Activated T-cell treated with anti-CD3 and anti-CD28 coated beads, Interleukin-2, amount 50 U/mL, for 48 hours (primary cell): ENCODE measurements around the gene RFNG.

Experiments used
- DNase-seq, 2 experiments: peaks; one replicate each; pipeline ENCODE4 v3.0.0-alpha.2; 2020

RFNG gene

DNA sequence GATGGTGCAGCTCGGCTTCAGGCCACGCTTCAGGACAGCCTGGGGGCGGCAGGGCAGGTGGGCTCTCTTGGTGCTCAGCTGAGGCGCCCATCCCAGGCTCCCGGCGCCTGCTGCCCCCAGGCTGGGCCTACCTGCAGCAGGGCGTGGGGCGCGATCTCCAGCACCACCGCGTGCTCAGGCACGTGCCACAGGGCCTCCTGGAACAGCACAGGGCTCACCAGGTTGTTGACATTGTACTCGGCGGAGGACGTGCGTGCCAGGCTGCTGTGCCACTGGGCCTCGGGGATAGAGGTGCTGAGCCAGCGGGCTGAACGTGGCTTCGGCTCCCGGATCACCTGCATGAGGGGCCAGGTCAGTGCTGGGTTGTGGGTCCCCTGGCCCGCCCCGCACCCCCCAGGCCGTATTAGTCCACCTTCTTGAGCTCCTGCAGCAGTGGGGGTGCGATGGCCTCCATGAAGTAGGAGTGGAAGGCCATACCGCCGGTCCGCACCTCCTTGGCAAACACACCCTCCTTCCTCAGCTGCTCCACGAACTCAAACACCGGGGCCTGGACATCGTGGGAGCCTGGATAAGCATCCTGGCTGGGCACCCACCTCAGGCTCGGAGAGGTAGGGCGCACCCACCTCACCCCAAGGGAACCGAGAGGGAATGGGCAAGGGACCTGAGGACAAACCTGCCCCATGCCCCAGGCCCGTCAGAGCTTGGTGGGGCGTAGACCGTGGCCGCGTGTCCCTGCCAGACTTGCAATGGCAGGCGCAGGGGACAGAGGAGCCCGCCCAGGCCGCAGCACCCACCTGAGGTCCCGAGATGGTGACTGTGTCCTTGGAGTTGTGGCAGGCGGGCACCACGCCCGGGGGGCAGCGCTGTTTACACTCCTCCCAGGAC is 37.5 kb upstream of the RFNG start:
- no peak for DNase-seq

DNA sequence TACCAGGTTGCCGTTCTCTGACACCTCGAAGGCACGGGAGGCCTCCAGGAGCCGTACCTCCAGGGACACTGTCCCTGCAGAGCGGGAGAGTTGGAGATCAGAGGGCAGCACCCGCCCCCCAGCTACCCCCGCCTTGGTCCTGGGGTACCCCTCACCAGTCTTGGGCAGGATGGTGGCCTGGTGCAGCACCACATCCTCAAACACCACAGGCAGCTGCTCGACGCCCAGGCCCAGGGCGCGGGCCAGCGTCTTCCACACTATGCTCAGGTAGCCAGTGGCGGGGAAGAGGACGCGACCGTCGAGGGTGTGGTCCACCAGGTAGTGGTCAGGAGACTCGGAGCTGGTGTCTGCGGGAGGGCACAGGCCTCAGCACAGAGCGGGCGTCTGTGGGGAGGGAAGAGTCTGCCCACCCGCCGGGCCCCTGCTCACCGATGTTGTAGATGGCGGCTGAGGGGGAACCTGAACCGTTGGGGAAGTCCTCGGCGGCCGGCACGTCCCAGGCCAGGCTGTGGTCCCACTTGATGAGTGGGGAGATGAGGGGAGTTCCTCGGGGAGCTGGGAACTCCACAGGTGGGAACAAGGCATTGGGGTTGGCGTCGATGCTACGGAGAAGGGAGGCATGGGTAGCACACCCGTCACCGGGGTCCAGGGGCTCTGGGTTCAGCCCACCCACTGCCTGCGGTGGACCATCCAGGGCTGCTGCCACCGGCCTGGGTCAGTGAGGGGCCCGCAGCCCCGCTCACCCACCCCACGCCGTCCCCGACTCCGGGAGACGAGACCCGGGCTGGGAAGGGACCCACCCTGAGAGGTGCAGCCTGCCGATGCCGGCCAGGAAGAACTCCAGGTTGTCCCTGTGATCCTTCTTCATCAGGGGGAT is 36.6 kb upstream of the RFNG start:
- DNase-seq, result no peak

DNA sequence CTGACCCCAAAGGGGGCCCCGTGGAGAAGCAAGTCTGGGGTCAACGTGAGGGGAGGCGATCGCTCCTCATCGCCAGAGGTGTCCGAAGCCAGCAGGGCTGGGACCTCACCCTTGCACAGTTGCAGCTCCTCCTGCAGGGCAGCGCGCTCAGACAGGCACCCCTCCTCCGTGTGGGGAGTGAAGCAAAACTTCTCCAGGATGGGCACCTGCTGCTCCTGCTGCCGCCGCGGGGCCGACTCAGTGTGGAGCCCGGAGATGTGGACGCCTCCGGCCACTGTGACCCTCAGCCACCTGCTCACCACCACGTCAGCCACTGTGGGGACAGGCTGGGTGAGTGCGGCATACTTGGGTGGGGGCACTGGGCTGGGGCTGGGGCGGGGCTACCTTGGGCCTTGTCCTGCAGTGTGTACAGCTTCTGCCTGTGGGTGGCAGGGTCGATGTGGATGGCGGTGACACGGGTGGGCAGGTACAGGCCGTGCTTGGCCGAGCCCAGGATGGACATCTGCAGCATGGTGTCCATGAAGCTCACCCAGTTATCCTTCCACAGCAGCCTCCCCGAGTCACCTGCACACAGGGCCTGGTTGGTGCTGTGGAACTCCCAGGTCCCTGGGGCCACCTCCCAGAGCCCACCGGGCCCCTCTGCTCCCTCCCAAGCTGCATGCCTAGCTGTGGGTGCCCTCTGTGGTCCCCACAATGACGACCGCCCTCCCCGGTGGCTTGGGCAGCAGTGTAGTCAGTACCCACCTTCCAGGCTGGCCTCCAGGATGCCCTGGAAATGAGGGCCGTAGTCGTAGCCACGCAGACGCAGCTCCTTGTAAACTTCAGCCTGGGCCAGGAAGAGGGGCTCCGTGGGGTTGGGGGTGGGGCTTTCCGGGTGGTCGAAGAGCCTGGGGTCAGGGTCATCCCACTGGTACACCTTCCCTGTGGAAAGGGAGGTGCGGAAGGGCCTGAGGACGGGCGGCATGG is 35.6 kb upstream of the RFNG start:
- DNase-seq, result no peak

DNA sequence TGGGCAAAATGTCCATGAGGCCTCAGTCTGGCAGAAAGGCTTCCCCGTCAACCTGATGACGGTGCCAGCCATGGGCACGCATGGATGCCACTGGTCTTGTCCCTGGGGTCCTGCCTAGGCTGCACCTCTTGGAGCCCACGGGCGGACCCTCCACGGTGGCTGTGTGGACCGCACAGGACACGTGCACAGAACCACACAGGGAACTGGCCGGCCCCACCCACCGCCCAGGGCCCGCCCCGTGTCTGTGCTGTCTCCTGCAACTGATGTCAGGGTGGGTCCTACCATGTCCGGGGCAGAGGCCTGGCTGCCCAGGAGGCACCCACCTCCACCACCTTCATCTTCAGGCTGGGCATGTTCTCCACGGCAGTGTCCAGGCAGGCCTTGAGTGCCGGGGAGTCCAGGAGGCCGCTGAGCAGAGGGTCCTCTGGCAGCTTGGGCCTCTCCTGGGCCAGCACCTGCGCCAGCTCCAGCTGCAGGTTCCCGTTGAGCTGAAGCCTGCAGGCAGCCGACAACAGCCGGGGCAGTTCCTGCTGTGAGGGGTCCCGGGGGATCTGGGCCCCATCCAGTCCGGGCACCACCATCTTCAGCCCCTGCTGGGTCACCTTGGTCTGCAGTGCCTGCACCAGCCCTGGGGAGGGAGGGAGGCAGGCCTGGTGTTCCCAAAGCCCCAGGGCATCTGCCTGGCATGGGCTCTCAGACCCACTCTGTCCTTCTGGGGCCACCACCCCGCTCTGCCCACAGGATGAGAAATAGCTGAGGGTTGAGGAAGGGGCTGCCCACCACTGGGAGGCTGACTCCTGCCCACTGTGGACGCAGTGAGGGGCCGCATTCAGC is 34.5 kb upstream of the RFNG start:
- no peak for DNase-seq

DNA sequence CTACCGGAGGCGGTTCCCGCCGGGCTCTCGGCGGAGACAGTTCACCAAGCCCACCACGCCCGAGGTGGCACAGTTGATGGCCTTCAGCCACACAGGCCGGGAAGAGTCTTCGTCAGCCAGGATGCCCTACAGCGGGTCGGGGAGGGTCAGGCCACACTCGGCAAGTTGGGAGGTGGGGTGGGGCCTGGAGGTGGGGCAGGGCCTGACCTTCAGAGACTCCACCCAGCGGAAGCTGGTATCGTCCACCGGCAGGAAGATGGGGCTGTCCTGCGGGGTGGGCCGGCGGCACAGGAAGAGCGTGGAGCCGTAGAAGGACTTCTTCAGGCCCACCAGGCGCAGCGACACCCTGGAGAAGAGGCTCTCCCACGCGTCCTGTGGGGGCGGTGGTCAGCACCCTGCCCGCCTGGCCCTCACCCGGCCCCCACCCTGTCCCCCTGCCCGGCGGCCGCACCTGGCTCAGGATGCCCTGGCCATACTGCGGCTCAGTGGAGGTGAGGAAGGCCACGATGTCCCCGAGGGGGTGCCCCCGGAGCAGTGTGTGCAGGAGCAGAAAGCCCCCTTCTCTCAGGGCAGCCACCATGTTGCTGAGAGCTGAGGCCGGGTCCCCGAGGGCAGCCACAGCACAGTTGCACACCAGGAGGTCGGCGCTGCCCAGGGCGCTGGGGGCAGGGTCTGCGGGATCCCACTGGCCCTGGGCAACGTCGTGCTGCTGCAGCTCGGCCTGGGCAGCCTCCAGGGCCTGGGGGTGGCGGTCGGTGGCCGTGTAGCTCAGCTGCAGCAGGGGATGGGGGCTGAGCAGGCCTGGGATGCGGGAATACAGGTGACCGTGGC is 33.6 kb upstream of the RFNG start:
- DNase-seq, result no peak

DNA sequence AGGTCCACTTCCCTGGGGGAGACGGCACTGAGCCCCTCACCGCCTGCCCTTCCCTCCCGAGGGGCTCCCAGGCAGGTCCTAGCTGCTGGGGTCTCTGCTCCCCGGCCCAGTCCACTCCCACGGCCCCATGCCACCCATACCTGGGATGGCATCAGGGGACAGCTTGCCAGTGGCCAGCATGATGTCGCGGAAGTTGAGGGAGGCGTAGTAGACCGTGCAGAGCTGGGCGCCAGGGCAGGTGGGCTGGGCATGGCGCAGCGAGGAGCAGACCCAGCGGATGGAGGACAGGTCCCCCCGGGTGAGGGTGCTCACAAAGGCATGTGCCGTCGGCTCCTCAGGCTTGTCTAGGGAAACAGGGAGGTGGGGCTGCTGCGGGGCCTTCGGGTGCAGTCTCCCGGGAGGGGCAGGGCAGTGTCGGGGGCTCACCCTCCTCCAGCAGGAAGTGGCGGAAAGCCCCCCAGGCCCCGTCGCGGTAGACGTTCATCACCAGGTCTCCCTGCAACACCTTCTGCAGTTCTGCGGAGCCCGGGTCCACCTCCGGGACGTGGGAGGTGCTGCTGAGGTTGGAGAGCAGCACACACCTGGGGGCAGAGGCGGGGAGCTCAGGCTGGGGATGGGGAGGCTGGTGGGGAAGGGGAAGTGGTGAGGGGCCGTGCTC is 32.9 kb upstream of the RFNG start:
- DNase-seq, result no peak

DNA sequence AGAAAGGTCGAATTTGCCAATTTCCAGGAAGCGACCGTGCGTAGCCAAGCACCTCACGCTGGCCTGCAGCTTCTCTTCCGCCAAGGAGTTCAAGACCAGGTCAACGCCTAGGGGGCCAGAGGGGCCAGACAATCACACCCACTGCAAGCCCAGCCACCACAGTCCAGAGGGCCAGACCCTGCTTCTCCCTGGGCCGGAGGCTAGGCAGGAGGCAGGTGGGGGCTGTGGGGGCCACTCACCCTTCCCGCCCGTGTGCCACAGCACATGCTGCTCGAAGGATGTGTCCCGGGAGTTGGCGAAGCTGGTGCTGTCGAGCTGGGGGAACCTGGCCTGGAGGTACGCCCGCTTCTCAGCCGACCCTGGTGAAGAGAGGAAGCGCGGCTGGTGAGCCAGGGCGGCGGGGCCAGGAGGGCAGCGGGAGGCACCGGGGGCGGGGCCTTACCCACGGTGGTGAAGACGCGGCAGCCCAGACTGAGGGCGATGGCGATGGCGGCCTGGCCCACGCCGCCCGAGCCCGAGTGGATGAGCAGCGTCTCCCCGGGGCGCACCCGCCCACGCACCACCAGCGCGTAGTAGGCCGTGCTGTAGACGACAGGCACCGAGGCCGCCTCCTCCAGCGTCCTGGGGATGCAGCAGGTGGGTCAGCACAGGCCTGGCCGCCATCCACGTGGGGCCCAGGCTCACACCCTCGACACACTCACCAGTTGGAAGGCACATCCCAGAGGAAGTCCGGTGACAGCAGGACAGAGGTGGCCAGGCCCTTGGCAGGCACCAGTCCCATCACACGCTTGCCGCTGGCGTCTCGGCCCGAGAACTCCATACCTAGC is 32.1 kb upstream of the RFNG start:
- DNase-seq, result no peak

DNA sequence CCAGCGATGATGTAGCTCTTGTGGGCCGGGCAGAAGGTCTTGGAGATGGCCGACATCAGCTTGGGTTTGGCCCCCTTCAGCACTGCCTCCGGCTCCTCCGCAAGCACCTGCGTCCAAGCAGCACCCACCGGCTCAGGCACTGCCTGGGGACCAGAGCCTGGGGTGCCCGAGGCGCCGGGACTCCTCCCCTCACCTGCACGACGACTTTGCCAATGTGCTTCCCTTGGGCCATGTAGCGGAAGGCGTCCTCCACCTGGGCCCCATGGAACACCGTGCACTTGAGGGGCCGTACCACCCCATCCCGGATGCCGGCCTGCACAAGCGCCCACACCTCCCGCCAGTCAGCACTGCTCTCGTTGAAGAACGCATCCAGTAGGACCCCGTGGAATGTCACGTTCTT is 31.4 kb upstream of the RFNG start:
- no peak for DNase-seq

DNA sequence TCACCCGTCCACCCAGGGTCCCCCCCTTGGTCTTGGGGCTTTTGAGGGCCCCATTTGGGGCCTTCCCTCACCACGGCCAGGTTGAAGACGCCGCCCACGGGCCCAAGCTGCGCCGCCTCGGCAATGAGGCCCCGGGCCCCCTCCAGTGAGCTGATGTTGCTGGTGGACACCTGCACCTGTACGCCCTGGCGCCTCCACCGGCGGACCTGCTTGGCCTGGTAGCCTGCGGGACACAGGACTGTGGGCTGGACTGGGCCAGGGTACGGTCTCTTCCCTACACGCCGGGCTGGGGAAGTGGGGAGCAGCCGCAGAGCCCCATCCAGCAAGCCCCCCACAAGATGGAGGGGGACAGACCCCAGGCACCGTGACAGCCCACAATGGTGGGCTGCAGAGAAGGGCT is 30.8 kb upstream of the RFNG start:
- DNase-seq, result no peak

DNA sequence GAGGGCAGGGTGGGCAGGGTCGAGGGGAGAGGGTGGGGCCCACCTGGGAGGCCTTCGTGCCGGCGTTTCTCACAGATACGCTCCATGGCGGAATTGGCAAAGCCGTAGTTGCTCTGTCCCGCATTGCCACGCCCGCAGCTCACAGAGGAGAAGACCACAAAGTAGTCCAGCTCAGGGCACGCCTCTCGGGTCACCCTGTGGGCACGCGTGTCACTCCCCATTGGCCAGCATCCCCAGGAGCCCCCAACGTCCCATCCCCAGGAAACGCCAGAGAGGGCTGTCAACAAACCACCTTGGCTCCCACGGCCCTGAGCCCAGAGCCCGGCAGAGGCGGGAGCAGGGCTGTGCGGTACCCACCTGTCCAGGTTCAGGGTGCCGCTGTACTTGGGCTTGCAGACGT is 30.4 kb upstream of the RFNG start:
- DNase-seq, result no peak

DNA sequence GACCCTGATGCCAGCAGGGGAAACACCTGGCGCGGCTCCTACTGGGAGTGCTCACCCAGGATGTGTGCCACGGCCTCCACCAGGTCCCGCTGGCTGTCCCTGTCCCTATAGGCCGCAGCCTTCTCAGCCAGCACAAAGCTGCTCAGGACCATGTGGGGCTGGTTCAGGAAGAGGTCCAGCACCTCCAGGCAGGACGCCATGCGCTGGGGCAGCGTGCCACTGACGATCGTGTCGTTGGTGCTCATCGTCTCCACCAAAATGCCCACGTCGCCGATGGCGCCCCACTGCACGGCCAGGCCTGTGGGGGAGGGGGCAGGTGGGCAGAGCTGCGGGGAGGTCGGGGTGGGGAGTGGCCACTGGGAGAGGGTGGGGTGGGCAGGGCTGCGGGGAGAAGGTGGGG is 29.9 kb upstream of the RFNG start:
- no peak for DNase-seq

DNA sequence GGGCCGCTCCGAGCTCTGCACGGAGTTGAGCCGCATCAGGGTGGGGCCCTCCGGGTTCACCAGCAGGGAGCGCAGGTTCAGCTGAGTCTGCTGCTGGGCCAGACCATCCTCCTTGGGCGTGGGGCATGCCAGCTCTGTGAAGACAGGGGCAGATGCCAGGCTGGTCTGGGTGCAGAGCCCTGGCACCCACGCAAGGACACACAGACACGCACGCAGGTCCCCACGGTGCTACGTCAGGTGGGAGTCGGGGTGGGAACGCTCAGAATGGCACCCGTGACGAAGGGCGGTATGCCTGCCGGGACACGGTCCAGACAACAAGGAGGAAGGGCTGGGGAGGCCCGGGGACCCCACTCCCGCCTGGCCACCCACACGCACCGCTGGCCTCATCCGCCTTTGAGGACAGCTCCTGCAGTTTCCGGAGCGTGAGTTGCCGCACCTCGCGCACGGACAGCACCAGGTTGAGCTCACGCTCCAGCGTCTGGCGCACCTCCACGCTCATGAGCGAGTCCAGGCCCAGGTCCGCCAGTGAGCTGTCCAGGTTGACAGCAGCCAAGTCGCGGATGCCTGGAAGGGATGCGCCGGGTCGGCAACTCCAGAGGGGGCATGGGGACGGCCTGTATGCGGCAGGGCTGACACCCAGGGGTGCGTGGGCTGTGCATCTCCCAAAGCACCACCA is 29.3 kb upstream of the RFNG start:
- DNase-seq, result no peak

DNA sequence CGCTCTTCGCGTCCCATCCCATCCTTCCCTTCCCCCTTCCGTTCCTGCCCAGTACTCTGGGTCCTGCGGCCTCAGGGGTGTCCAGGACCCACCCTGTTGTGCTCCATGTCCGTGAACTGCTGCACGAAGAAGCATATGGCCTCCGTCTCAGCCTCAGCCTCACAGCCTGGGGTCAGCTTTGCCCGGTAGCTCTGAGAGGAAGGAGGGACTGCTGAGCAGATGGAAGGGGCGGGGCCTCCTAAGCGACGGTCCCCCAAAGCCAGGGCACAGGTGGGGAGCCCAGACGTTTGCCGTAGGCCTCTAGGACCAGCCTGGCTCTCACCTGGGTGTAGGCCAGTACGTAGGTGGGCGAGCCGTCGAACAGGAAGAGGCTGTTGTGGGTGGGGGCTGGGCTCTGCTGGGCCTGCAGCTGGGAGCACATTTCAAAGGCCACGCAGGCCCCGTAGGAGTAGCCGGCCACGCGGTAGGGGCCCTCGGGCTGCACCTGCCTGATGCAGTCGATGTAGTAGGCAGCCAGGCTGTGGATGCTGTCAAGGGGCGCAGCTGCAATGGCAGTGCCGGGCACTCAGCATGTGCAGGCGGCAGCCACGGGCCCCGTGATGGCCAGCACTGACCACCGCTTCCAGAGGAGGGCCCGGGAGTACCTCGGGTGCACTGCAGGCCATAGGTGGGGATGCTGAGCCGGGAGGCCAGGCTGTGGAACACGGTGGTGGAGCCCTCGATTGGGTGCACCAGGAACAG is 28.6 kb upstream of the RFNG start:
- DNase-seq, result no peak

DNA sequence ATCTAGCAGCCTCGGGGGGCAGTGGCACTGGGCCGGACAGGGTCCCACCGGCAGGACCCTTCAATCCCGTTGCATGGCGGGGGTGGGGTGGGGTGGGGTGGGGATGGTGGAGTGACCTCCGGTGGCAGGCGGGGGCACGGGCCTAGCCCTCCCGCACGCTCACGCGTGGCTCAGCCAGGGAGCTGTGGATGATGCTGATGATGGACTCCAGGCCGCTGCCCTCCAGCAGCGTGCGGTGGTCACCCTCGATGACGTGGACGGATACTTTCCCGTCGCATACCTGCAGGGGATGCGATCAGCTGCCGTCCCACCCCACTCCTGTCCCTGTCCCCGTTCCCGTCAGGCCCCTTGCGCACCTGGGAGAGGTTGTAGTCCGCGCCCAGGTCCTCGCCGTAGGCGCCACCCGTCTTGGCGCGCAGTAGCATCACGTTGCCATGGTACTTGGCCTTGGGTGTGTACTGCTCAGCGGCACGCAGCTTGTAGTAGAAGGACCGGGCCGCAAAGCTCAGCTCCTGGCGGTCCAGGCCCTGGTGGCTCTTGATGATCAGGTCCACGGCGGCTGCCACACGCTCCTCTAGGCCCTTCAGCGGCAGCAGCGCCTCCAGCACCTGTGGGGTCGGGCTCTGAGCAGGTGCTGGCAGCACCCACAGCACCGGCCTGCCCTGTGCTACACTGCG is 27.5 kb upstream of the RFNG start:
- DNase-seq, result no peak

DNA sequence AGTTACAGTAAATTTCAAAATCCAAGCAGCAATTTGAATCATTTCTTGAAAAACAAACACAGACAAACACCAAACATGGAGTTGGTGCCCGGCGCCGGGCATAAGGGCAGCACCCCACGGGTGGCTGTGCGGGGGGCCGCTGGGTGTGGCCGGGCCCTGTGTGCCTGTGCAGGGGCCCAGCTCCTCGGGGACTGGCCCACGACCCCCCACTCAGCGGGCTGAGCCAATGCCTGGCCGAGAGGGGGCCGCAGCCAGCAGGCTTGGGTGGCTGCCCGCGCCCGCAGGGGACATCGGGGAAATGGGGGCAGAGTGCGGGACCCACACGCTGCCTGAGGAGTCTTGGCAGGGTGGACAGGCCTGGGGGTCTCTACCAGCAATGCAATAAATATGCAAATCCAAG is 26.8 kb upstream of the RFNG start:
- no peak for DNase-seq

DNA sequence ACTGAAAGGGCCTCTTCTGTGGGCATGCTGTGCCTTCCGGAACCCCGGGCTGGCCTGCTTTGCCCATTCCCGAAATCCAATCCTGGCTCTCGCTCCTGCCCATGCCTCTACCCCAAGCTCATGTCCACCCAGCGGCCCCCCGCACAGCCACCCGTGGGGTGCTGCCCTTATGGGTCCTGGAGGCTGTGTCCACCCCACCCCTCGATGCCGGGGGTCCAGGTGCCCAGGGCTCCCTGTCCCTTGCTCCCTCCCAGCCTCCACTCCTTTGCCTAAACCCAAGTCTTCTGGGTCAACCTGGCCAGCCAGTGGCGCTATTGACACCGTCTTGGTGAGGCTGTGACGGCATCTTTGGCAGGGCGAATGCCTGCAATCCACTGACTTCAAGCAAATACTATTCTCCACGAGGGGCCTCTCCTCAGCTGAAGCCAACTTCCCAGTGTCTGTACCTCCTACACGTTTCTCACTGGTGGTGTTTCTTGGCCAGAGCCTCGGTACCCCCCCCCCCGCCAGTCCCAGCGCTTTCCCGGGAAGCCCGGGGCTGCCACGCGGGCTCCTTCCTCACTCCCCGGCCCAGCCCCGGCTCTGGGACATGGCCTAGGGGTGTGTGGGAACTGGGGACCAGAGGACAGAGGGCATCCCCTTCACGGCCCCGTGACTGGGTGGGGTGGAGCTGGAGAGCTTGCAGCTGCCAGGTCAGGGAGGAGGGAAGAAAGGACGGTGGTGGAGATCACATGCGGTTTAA is 26.2 kb upstream of the RFNG start:
- no peak for DNase-seq
